HG02852 (cell line): ENCODE data around the gene SMPD2.

ENCODE experiments used
- ATAC-seq: cut with Tn5 transposase; IDR thresholded peaks from one replicate; pipeline ENCODE4 v1.9.1; 2021; ENCODE audit warnings: mild to moderate bottlenecking, moderate library complexity; ENCODE audit not compliant: unreplicated experiment

SMPD2 gene

GRCh38 chr6:109483735-109484057 is 43.2 kb downstream of the SMPD2 start:
- ATAC-seq = no peak

- ATAC-seq = no peak
Observed at GRCh38 chr6:109484122-109484521, 43.6 kb downstream of the SMPD2 start.

- ATAC-seq = no peak
Observed at GRCh38 chr6:109485266-109485935, 44.9 kb downstream of the SMPD2 start.

- ATAC-seq = no peak
Observed at GRCh38 chr6:109486068-109486467, 45.5 kb downstream of the SMPD2 start.

- ATAC-seq = no peak
Observed at GRCh38 chr6:109488001-109488400, 47.5 kb downstream of the SMPD2 start.

GRCh38 chr6:109490713-109491112 is 50.2 kb downstream of the SMPD2 start:
- no peak for ATAC-seq

- ATAC-seq = peak; percentile 65
Observed at GRCh38 chr6:109491207-109491938, 50.8 kb downstream of the SMPD2 start.
